T-helper 1 cell treated with Interleukin-12 subunit alpha and Interleukin-12 subunit beta and Interleukin-4 antibody, amounts not matched to agents 30 μg/mL and 1 μg/mL, for 36 hours (primary cell): Measurements from ENCODE around the gene GLUD2.
"Not testable (repeated sequence)": the region's sequence is repeated elsewhere in the genome, so short reads cannot be mapped to it uniquely, and the experiment has no call there.

ENCODE experiments used
- H3K27ac Mint-ChIP-seq: one replicate; pipeline ENCODE4 v1.8.0; 2021; ENCODE audit warnings: mild to moderate bottlenecking, mixed read lengths
- H3K27me3 Mint-ChIP-seq: one replicate; pipeline ENCODE4 v1.8.0; 2021; ENCODE audit warnings: low read depth, mixed read lengths
- H3K36me3 Mint-ChIP-seq: one replicate; pipeline ENCODE4 v1.8.0; 2021; ENCODE audit warnings: low read depth, mixed read lengths
- H3K4me1 Mint-ChIP-seq: one replicate; pipeline ENCODE4 v1.8.0; 2021; ENCODE audit warnings: low read depth, mixed read lengths
- H3K4me3 Mint-ChIP-seq: one replicate; pipeline ENCODE4 v1.8.0; 2021; ENCODE audit warnings: mild to moderate bottlenecking, moderate library complexity, mixed read lengths
- H3K9me3 Mint-ChIP-seq: one replicate; pipeline ENCODE4 v1.8.0; 2021; ENCODE audit warnings: mixed read lengths

Gene GLUD2

DNA sequence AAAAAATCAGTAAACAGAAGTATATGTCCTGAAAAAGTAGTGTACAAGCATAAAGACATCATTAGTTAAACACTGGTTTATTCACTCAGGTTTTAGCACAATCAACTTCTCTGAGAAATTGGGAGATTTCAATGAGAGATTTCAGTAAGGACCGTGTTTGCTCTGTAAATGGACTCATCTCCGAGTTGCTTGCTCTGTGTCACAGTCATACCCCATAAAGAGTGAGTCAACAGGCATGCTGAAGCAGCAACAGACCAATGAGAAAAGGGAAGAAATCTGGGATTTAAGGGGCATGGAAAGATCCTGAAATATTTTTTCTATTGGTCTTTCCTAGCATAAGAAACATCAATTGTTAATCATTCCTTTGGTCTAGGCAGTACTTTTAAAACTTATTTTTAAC, 4.7 kb downstream of the GLUD2 start:
- no peak overlapping the region for H3K27ac Mint-ChIP-seq
- H3K4me1 Mint-ChIP-seq = no peaks in the 10 kb centered on the region

GRCh38 chrX:121062289-121062688, 14.9 kb downstream of the GLUD2 start:
- Mint-ChIP-seq H3K27me3 (no peaks in the 10 kb centered on the region), H3K4me1 (no peaks in the 10 kb centered on the region), H3K27ac (no peak overlapping the region), H3K9me3 (no peaks in the 10 kb centered on the region), H3K4me3 (no peak overlapping the region), H3K36me3 (no peaks in the 10 kb centered on the region)

More for the DNA sequence above, 4.7 kb downstream of the GLUD2 start:
- no peaks in the 10 kb centered on the region for H3K36me3 Mint-ChIP-seq
- H3K27me3 Mint-ChIP-seq = peaks cover under 1% of the 10 kb centered on the region
- no peak overlapping the region for H3K4me3 Mint-ChIP-seq
- H3K9me3 Mint-ChIP-seq = no peaks in the 10 kb centered on the region

DNA sequence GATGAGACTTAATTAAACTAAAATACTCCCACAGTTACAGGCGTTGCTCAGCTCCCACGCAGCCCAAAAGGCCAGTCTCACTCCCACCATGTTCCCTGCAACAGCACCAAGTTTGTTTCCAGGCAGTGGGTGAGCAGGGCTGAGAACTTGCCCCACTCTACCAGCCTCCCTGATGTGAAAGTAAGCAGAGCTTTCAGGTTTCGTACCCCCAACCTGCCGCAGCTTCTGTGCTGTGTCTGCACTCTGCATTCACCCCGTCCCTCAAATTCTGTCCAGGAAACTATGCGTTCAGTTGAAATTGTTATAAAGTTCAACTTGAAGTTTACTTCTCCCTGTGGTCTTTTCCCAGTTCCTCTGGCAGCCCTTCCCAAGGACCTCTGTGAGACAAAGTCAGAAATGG, 17.2 kb downstream of the GLUD2 start:
- H3K27me3 Mint-ChIP-seq = no peaks in the 10 kb centered on the region
- H3K4me3 Mint-ChIP-seq = no peak overlapping the region
- H3K4me1 Mint-ChIP-seq = no peaks in the 10 kb centered on the region
- H3K36me3 Mint-ChIP-seq = no peaks in the 10 kb centered on the region
- H3K27ac Mint-ChIP-seq = no peak overlapping the region
- H3K9me3 Mint-ChIP-seq = no peaks in the 10 kb centered on the region

GRCh38 chrX:121084247-121084646, 36.8 kb downstream of the GLUD2 start:
- H3K36me3 Mint-ChIP-seq, H3K4me1 Mint-ChIP-seq, H3K9me3 Mint-ChIP-seq, H3K27ac Mint-ChIP-seq, H3K4me3 Mint-ChIP-seq, H3K27me3 Mint-ChIP-seq: not testable (repeated sequence)

GRCh38 chrX:121084903-121085611, 37.6 kb downstream of the GLUD2 start:
- H3K9me3 Mint-ChIP-seq = no peaks in the 10 kb centered on the region
- no peaks in the 10 kb centered on the region for H3K27me3 Mint-ChIP-seq
- no peaks in the 10 kb centered on the region for H3K4me1 Mint-ChIP-seq
- H3K4me3 Mint-ChIP-seq = no peak overlapping the region
- H3K27ac Mint-ChIP-seq = no peak overlapping the region
- H3K36me3 Mint-ChIP-seq = no peaks in the 10 kb centered on the region

- no peaks in the 10 kb centered on the region for H3K36me3 Mint-ChIP-seq
- no peaks in the 10 kb centered on the region for H3K27me3 Mint-ChIP-seq
- no peaks in the 10 kb centered on the region for H3K4me1 Mint-ChIP-seq
- no peak overlapping the region for H3K27ac Mint-ChIP-seq
- no peaks in the 10 kb centered on the region for H3K9me3 Mint-ChIP-seq
- H3K4me3 Mint-ChIP-seq = no peak overlapping the region
These were observed 38.2 kb downstream of the GLUD2 start for GRCh38 chrX:121085612-121086010.

DNA sequence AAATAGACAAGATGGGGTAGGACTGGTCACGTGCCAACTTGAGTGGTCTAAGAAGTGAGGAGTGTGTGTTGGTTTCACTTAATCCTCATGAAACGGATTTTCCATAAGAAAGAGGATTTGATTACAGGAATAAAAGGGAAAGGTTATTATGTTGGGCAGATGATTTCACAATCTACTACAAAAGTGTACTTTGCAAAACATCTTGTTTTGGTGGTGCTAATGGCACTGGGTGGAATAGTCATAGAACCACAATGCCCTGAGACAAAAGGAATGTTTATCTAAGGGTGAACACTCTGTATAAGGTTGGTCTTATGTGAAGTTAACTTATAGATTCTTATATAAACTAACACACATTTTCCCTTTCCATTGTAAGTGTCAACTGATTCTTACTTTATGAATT, 45.6 kb downstream of the GLUD2 start:
- Mint-ChIP-seq H3K4me1 (no peaks in the 10 kb centered on the region), H3K9me3 (no peaks in the 10 kb centered on the region), H3K27me3 (no peaks in the 10 kb centered on the region), H3K36me3 (no peaks in the 10 kb centered on the region), H3K27ac (no peak overlapping the region), H3K4me3 (no peak overlapping the region)
